SK-N-SH (cell line): ENCODE data around the gene ZNF304.

Source experiments
- CTCF ChIP-seq: fragments of 200-600 bp; sonication (generic); IDR thresholded peaks from 2 replicates; pipeline ENCODE4 v1.6.1; 2017; ENCODE audit warnings: antibody characterized with exemption, mild to moderate bottlenecking, moderate library complexity
- EP300 ChIP-seq, 2 experiments: IDR thresholded peaks; 2 replicates each; pipeline versions ENCODE4 v1.4.0 to v1.6.1; 2012; ENCODE audit warnings: borderline replicate concordance in 1 of 2, low read depth in 1 of 2, low read length in 1 of 2
- FOSL2 ChIP-seq: IDR thresholded peaks from 2 replicates; pipeline ENCODE4 v1.4.0; 2012; ENCODE audit warnings: low read depth, mild to moderate bottlenecking, moderate library complexity, borderline replicate concordance
- REST ChIP-seq: IDR thresholded peaks from 2 replicates; pipeline ENCODE4 v1.6.1; 2012; ENCODE audit warnings: mild to moderate bottlenecking, low read depth, low read length, moderate library complexity
- RFX5 ChIP-seq: IDR thresholded peaks from 2 replicates; pipeline ENCODE4 v1.6.1; 2012; ENCODE audit warnings: mild to moderate bottlenecking, improper control_type of control experiment, low read length

- TF ChIP-seq FOSL2 (no peak), CTCF (no peak), EP300 (IDR thresholded peaks at IDR 0.05; ENCODE audit: borderline replicate concordance in 1 of 2, low read depth in 1 of 2, low read length in 1 of 2) (no peak), RFX5 (no peak), REST (no peak)
These were observed 31.2 kb upstream of the ZNF304 start for GRCh38 chr19:57319869-57320179.
